Measurements from ENCODE around the gene HCN3. TPM values are rescaled to one million over a fixed set of nuclear protein-coding genes. Genes with fewer than 3 reads are reported as not detected.
"Not testable (repeated sequence)": the region's sequence is repeated elsewhere in the genome, so short reads cannot be mapped to it uniquely, and the experiment has no call there.

HCN3 gene
- polyA plus RNA-seq, 1 donor from 2014 or later = 53.2 TPM

- not testable (repeated sequence) for H3K79me2 ChIP-seq (replicated peaks; ENCODE audit: insufficient read depth, low read length); H3F3A ChIP-seq (ENCODE audit: insufficient read depth, low read length, poor library complexity, severe bottlenecking); H3K36me3 ChIP-seq (ENCODE audit: insufficient read depth, low read length); H4K20me1 ChIP-seq (ENCODE audit: insufficient read depth); H2AFZ ChIP-seq (ENCODE audit: low read depth, low read length); H3K9me3 ChIP-seq (ENCODE audit: low read length); H3K4me2 ChIP-seq (ENCODE audit: low read length); H3K27me3 ChIP-seq (ENCODE audit: insufficient read depth, low read depth, low read length); H3K4me3 ChIP-seq (ENCODE audit: low read length); H3K27ac ChIP-seq (ENCODE audit: low read length); H3K9me2 ChIP-seq (ENCODE audit: insufficient read depth, low read length); H3K9ac ChIP-seq (ENCODE audit: low read length)
Measured at GRCh38 chr1:155232001-155232978, 45.0 kb upstream of the HCN3 start.

- not testable (repeated sequence) for H3K9me2 ChIP-seq (ENCODE audit: insufficient read depth, low read length); H3F3A ChIP-seq (ENCODE audit: insufficient read depth, low read length, poor library complexity, severe bottlenecking); H2AFZ ChIP-seq (ENCODE audit: low read depth, low read length); H3K4me3 ChIP-seq (ENCODE audit: low read length); H3K27ac ChIP-seq (ENCODE audit: low read length); H3K9me3 ChIP-seq (ENCODE audit: low read length); H3K9ac ChIP-seq (ENCODE audit: low read length); H3K4me2 ChIP-seq (ENCODE audit: low read length); H3K79me2 ChIP-seq (replicated peaks; ENCODE audit: insufficient read depth, low read length); H4K20me1 ChIP-seq (ENCODE audit: insufficient read depth); H3K27me3 ChIP-seq (ENCODE audit: insufficient read depth, low read depth, low read length); H3K36me3 ChIP-seq (ENCODE audit: insufficient read depth, low read length)
Measured at GRCh38 chr1:155233502-155233901, 43.8 kb upstream of the HCN3 start.

- H3K79me2 ChIP-seq (replicated peaks; ENCODE audit: insufficient read depth, low read length); H3K4me3 ChIP-seq (ENCODE audit: low read length); H3K9ac ChIP-seq (ENCODE audit: low read length); H2AFZ ChIP-seq (ENCODE audit: low read depth, low read length); H3K9me2 ChIP-seq (ENCODE audit: insufficient read depth, low read length); H3K36me3 ChIP-seq (ENCODE audit: insufficient read depth, low read length); H4K20me1 ChIP-seq (ENCODE audit: insufficient read depth); H3K9me3 ChIP-seq (ENCODE audit: low read length); H3K4me2 ChIP-seq (ENCODE audit: low read length); H3K27me3 ChIP-seq (ENCODE audit: insufficient read depth, low read depth, low read length); H3F3A ChIP-seq (ENCODE audit: insufficient read depth, low read length, poor library complexity, severe bottlenecking); H3K27ac ChIP-seq (ENCODE audit: low read length): not testable (repeated sequence)
Measured at GRCh38 chr1:155235375-155235774, 41.9 kb upstream of the HCN3 start.

GRCh38 chr1:155236451-155236850 lies 40.8 kb upstream of the HCN3 start:
- TF ChIP-seq EZH2 (IDR thresholded peaks at IDR 0.05; ENCODE audit: borderline replicate concordance, insufficient read depth, low read length, poor library complexity, severe bottlenecking) (no peak), POLR2AphosphoS5 (IDR thresholded peaks at IDR 0.05) (no peak), EP300 (conservative IDR thresholded peaks at IDR 0.05; ENCODE audit: poor library complexity, severe bottlenecking) (no peak), RAD21 (conservative IDR thresholded peaks at IDR 0.05) (no peak), SMC3 (conservative IDR thresholded peaks at IDR 0.05; ENCODE audit: poor library complexity) (no peak), REST (IDR thresholded peaks at IDR 0.05; ENCODE audit: borderline replicate concordance) (no peak), MXI1 (conservative IDR thresholded peaks at IDR 0.05; ENCODE audit: poor library complexity, severe bottlenecking) (no peak), TAF1 (IDR thresholded peaks at IDR 0.05; ENCODE audit: low read depth) (no peak)
- no peaks in the 10 kb centered on the region for H3K79me2 ChIP-seq (replicated peaks; ENCODE audit: insufficient read depth, low read length)
- H4K20me1 ChIP-seq (ENCODE audit: insufficient read depth) = no peaks in the 10 kb centered on the region
- H3K36me3 ChIP-seq (ENCODE audit: insufficient read depth, low read length) = no peaks in the 10 kb centered on the region
- no peak overlapping the region for H3K4me3 ChIP-seq (ENCODE audit: low read length)
- H3F3A ChIP-seq (ENCODE audit: insufficient read depth, low read length, poor library complexity, severe bottlenecking) = no peaks in the 10 kb centered on the region
- no peaks in the 10 kb centered on the region for H3K9me3 ChIP-seq (ENCODE audit: low read length)
- no peak overlapping the region for H3K4me2 ChIP-seq (ENCODE audit: low read length)
- H3K27ac ChIP-seq (ENCODE audit: low read length) = no peak overlapping the region
- H3K27me3 ChIP-seq (ENCODE audit: insufficient read depth, low read depth, low read length) = no peaks in the 10 kb centered on the region
- H3K9ac ChIP-seq (ENCODE audit: low read length) = no peak overlapping the region
- no peaks in the 10 kb centered on the region for H3K9me2 ChIP-seq (ENCODE audit: insufficient read depth, low read length)
- no peak overlapping the region for H2AFZ ChIP-seq (ENCODE audit: low read depth, low read length)
